ENCODE results near the gene ZBTB24.

ZBTB24 gene

GRCh38 chr6:109420751-109421150 lies 62.3 kb downstream of the ZBTB24 start:
- TF ChIP-seq, protein P1, sequence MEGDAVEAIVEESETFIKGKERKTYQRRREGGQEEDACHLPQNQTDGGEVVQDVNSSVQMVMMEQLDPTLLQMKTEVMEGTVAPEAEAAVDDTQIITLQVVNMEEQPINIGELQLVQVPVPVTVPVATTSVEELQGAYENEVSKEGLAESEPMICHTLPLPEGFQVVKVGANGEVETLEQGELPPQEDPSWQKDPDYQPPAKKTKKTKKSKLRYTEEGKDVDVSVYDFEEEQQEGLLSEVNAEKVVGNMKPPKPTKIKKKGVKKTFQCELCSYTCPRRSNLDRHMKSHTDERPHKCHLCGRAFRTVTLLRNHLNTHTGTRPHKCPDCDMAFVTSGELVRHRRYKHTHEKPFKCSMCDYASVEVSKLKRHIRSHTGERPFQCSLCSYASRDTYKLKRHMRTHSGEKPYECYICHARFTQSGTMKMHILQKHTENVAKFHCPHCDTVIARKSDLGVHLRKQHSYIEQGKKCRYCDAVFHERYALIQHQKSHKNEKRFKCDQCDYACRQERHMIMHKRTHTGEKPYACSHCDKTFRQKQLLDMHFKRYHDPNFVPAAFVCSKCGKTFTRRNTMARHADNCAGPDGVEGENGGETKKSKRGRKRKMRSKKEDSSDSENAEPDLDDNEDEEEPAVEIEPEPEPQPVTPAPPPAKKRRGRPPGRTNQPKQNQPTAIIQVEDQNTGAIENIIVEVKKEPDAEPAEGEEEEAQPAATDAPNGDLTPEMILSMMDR (conservative IDR thresholded peaks at IDR 0.05) = no peak

DNA sequence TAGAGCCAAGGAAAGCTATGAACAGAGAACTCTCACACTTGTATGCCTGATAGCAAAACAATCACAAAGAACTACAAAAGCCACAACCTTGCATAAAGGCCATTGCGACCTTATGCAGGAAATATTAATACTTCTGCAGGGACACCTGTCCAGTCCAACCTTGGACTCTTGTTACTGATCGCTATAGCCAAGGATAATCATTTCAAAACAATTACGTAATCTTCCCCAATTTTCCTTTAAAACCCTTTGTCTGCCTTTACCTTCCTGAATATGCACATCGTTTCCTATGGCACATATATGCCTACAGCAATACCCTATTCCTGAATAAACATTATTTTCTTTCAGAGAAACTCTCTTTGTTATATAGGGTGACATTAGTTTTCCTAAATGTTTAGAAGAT lies 65.4 kb downstream of the ZBTB24 start:
- TF ChIP-seq, protein P1 (conservative IDR thresholded peaks at IDR 0.05) = no peak
- no peak overlapping the region for H3K27ac ChIP-seq

More at GRCh38 chr6:109420751-109421150, 62.3 kb downstream of the ZBTB24 start:
- H3K27ac ChIP-seq = no peak overlapping the region; the same call in 1 of the 2 replicates

All from VCaP (cell line).